Measurements from ENCODE around the gene RADIL.

Gene RADIL

DNA sequence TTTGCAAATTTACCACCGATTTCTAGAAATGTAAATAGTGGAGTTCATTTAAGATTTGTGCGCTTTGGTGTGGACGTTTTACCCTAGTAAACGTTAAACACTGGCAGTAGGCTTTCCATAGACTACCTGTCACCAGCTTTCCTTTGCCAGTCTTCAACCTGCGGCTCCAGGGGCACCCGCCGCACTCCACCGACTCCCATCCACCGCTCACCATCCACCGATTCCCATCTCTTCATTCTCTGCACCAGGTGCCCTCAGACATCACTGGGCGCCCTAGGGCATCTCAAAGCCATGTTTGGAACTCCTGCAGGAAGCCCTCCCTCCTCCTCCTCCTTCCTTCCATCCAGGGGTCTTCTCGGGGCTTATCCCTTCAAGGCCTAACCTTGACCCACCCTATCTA is 109.5 kb downstream of the RADIL start:
- no peak for DNase-seq

DNA sequence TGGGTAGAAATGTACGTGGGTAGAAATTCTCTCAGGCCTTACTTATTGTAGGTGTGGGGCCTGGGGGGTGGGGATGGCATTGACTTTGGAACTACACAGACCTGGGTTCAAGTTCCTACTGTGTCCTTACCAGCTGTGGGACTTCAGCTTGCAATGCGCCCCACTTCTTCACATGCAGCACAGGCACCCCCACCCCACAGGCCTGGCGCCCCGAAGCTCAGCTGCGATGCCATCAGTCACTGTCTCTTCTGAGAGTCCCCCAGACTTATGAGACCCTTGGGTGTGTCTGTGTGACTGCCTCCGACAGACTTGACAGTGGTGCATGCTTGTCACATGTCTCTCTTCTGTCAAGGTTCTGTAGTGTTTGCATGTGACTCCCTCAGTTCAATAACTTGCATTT is 111.2 kb downstream of the RADIL start:
- DNase-seq: no peak

DNA sequence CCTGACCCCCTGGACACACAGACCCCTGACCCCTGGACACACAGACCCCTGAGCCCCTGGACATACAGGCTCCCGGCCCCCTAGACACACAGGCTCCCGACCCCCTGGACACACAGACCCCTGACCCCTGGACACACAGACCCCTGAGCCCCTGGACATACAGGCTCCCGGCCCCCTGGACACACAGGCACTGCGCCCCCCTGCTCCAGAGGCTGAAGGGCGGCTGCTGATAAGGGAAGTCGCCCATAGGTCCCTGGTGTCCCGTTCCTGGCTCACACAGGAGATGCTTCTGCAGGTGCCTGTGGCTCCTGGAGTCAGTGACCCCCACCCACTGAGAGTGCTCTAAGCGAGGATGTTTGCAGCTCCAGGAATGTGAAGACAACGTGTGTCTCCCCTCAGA is 111.8 kb downstream of the RADIL start:
- DNase-seq: no peak

- no peak for DNase-seq
Measured at GRCh38 chr7:4770886-4771285, 112.6 kb downstream of the RADIL start.

DNA sequence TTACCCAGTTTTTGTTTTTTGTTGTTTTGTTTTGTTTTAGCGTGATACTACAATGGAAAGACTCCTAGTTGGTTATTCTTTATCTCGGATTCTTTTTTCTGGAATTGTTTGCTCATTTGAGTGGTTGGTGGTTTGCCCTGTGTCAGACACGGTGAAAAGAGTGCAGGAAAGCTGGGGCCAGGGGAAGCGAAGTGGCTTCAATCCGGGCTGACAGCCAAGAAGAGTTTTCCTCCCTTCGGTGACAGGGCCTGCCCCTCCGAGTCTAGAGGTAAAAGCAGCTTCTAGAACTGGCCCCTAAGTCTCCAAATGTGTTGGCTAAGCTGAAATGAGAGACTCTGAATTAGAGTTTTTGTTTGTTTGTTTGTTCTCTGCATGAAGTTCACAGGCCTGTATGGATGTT is 113.8 kb downstream of the RADIL start:
- no peak for DNase-seq

DNA sequence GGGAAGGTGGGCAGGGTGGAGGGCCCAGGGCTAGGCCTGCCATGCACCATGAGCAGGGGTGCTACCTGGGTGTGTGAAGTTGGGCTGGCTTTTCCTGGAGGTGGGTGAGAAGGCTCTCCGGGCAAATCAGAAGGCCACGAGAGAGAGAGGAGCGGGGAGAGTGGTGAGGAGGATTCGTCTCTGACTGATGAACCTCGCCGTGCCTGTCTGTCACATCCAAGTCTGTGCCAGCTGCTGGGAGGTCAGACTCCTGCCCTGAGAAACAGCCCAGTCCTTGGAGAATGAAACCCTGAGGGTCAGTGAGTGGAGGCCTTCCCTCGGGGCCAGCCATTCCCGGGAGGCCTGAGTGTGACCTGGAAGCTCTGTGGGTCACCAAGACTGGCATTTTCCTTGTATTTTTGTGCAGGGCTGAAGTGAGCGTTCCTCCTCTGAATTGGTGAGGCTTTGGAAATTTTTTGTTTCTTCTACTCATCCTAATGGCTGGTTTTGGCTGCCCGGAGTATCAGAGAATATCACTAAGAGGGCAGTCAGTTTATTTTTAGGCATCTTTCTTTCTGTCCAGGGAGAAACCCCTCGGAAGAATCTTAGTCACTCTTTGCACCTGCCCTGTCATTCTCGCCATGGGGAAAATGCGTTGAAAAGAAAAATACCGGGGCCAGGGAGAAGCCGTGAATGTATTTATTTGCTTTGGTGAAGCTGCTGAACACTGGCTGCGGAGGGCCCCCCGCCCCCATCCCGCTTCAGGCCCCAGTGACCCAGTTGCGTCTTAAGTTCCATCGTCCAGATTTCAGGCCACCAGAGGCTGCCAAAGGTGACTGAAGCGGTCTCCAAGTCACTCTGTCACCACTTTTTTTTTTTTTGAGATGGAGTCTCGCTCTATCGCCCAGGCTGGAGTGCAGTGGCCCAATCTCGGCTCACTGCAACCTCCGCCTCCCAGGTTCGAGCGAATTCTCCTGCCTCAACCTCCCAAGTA is 114.6 kb downstream of the RADIL start:
- no peak for DNase-seq

- DNase-seq: no peak
Measured at GRCh38 chr7:4766666-4767519, 116.6 kb downstream of the RADIL start.

GRCh38 chr7:4765776-4766490 is 117.6 kb downstream of the RADIL start:
- DNase-seq: no peak

GRCh38 chr7:4764402-4765007 is 119.0 kb downstream of the RADIL start:
- no peak for DNase-seq

- no peak for DNase-seq
Measured at GRCh38 chr7:4763794-4764185, 119.7 kb downstream of the RADIL start.

DNA sequence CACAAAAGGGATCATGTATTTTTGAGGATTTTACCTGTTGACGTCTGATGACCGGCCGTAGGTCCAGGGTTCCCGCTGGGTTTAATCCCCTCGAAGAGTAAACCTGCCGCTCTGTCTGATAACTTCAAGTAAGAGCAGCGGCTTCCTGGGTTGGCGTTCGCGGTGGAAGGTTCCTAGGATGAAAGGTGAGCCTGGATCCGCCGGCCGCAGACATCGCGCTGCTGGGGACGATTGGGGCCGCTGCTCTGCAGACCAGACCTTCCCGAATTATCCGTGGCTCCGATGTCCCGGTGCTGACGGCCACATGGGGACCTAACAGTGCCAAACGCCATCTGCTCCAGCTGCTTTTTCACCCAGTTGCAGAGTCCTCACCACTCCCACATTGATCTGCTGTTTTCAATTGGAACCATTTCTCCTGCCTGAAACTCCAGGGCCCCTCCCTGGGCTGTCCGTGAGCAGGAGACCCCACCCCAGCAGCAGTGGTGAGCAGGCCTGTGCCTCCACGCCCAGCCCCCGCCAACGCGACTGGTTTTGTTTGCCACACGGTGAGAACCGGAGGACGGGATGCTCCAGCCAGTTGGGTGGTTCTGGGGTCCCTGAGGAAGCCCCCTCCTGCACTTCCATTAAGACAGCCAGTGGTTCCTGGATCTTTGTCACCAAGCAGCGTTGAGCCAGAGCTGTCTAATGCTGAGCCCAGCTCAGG is 120.3 kb downstream of the RADIL start:
- DNase-seq: no peak

GRCh38 chr7:4762121-4763055 is 121.1 kb downstream of the RADIL start:
- DNase-seq: no peak

- DNase-seq: no peak
Measured at GRCh38 chr7:4760952-4761351, 122.6 kb downstream of the RADIL start.

- DNase-seq: no peak
Measured at GRCh38 chr7:4759211-4759610, 124.3 kb downstream of the RADIL start.

- no peak for DNase-seq
Measured at GRCh38 chr7:4758791-4759190, 124.7 kb downstream of the RADIL start.

DNA sequence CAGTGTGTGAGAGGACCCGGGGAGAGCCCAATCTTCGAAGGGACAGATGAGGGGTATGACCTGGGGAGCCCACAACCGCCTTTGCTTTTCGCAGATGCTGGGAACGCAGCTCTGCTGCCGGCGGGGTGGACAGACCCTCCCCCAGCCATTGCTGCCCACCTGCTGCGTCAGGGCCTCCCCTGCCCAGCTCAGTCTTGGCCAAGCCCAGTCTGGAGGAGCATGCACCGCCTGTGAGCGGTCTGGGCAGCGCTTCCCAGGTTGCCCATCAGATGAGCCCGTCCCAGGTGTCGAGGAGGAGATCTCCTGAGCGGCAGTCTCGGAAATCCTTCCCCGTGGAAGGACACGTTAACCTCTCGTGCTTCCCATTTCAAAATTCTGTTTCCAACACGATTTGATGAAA is 125.4 kb downstream of the RADIL start:
- no peak for DNase-seq

GRCh38 chr7:4755045-4755444 is 128.5 kb downstream of the RADIL start:
- no peak for DNase-seq

DNA sequence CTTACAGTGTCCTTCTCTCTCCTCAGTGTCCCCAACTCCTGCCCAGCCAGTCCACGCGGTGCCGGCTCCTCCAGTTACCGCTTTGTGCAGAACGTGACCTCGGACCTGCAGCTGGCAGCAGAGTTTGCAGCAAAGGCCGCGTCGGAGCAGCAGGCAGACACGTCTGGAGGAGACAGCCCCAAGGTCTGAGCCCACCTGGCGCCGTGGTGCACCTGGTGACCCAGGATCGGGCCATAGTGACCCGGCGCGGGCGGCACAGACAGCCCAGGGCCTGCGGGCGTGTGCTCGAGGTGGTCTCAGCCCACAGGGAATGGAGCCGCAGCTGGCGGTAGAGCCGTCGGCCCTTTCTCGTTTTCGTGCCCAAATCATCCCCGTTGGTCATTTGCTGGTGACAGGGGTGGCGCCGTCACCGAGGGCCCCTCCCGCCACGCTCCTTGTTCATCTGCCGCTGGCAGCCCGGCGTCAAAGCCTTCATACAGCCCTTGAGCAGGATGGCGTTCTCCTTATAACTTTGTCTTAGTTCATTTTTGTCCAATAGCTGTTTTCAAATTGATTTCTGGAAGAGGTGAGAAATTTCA is 129.0 kb downstream of the RADIL start:
- no peak for DNase-seq

- DNase-seq: no peak
Measured at GRCh38 chr7:4753598-4754432, 129.7 kb downstream of the RADIL start.
